GM12878 (cell line): ENCODE measurements around the gene SHROOM4. TPM values are rescaled to one million over a fixed set of nuclear protein-coding genes. Genes with fewer than 3 reads are reported as not detected.

ENCODE experiments used
- ATAC-seq: fragments of 200-7000 bp; cut with Tn5 transposase; 3 replicates; pipeline ENCODE4 v1.9.1; 2020; ENCODE audit warnings: mild to moderate bottlenecking, moderate library complexity
- BruUV-seq: library from RNA; stranded (reverse); fragments of 400-500 nt; replicated peaks from 2 replicates; lab custom pipeline; 2021; lab: Mats Ljungman, UMichigan
- CTCF ChIA-PET: fragments of 300-600 bp; sonication (Branson Sonifier 250); formaldehyde crosslinking; extraction: SDS; loops from one replicate; lab custom pipeline; 2021; ENCODE audit warnings: inconsistent platforms; lab: Yijun Ruan, JAX
- POLR2A ChIA-PET: fragments of 350-600 bp; formaldehyde crosslinking; extraction: SDS; loops from one replicate; lab custom pipeline; 2021; ENCODE audit warnings: inconsistent platforms; lab: Charles Lee
- RAD21 ChIA-PET: fragments of 300-600 bp; sonication (Branson Sonifier 250); formaldehyde crosslinking; loops from one replicate; lab custom pipeline; 2023; ENCODE audit warnings: antibody characterized with exemption; ENCODE audit not compliant: unreplicated experiment; lab: Charles Lee
- SMC1A ChIA-PET: fragments of 300-600 bp; sonication (Branson Sonifier 250); formaldehyde crosslinking; loops from one replicate; lab custom pipeline; 2023; ENCODE audit not compliant: unreplicated experiment, uncharacterized antibody; lab: Charles Lee
- DNase-seq: peaks from one replicate; pipeline ENCODE4 v3.0.0-alpha.2; 2011; ENCODE audit warnings: low read depth, low spot score
- FAIRE-seq: peaks from 3 replicates; lab custom pipeline; 2011; peaks lifted over from hg19 to GRCh38; lab: Jason Lieb, UNC
- H2AFZ ChIP-seq: 2 replicates; pipeline ENCODE4 v1.6.0; 2011; ENCODE audit warnings: low read depth, low read length, control low read depth; ENCODE audit not compliant: control insufficient read depth
- H3K27ac ChIP-seq: 2 replicates; pipeline ENCODE4 v1.5.1; 2011; ENCODE audit warnings: control low read depth; ENCODE audit not compliant: control insufficient read depth, insufficient read depth
- H3K27me3 ChIP-seq, 2 experiments: replicated peaks in 1 of 2; 2 replicates each; pipeline versions ENCODE4 v1.6.0 to v1.6.1; 2011; ENCODE audit warnings: low read length in 1 of 2; ENCODE audit not compliant: control insufficient read depth in 2 of 2, insufficient read depth in 2 of 2
- H3K36me3 ChIP-seq, 2 experiments: 2 replicates each; pipeline ENCODE4 v1.5.1; 2011; ENCODE audit warnings: low read length in 1 of 2; ENCODE audit not compliant: control insufficient read depth in 2 of 2, insufficient read depth in 2 of 2
- H3K4me1 ChIP-seq: 2 replicates; pipeline ENCODE4 v1.6.1; 2011; ENCODE audit warnings: mild to moderate bottlenecking, low read length, moderate library complexity, mixed read lengths; ENCODE audit not compliant: control insufficient read depth, insufficient read depth
- H3K4me2 ChIP-seq: 2 replicates; pipeline ENCODE4 v1.6.0; 2011; ENCODE audit warnings: control low read depth; ENCODE audit not compliant: control insufficient read depth, insufficient read depth
- H3K4me3 ChIP-seq: fragments of 200-600 bp; sonication (generic); 2 replicates; pipeline ENCODE4 v1.5.1; 2016
- H3K79me2 ChIP-seq: 2 replicates; pipeline ENCODE4 v1.6.0; 2011; ENCODE audit warnings: low read length; ENCODE audit not compliant: control insufficient read depth, insufficient read depth
- H3K9ac ChIP-seq: 2 replicates; pipeline ENCODE4 v1.8.0; 2011; ENCODE audit warnings: low read length, control low read depth, mixed read lengths; ENCODE audit not compliant: control insufficient read depth, insufficient read depth
- H3K9me3 ChIP-seq: replicated peaks from 3 replicates; pipeline ENCODE4 v1.5.1; 2011; ENCODE audit warnings: mild to moderate bottlenecking, low read length; ENCODE audit not compliant: control insufficient read depth, insufficient read depth
- H4K20me1 ChIP-seq: 2 replicates; pipeline ENCODE4 v1.6.0; 2011; ENCODE audit not compliant: control insufficient read depth, insufficient read depth
- BHLHE40 ChIP-seq, 2 experiments: fragments of 450-650 bp in 1 of 2; IDR thresholded peaks; 2 replicates each; pipeline ENCODE4 v1.6.1; 2011 to 2017; ENCODE audit warnings: low read depth in 2 of 2, borderline replicate concordance in 1 of 2, improper control_type of control experiment in 1 of 2, low read length in 1 of 2, mild to moderate bottlenecking in 1 of 2
- ETV6 ChIP-seq, 2 experiments: fragments of 450-650 bp in 1 of 2; IDR thresholded peaks in 1 of 2; conservative IDR thresholded peaks in 1 of 2; 2 replicates each; pipeline ENCODE4 v1.6.1; 2014; ENCODE audit warnings: antibody characterized with exemption in 1 of 2, borderline replicate concordance in 1 of 2, low read depth in 1 of 2, mild to moderate bottlenecking in 1 of 2, moderate library complexity in 1 of 2
- GABPA ChIP-seq: IDR thresholded peaks from 2 replicates; pipeline ENCODE4 v1.6.1; 2014; ENCODE audit warnings: antibody characterized with exemption, low read depth, mild to moderate bottlenecking, inconsistent platforms
- GATAD2B ChIP-seq: fragments of 450-650 bp; conservative IDR thresholded peaks from 2 replicates; pipeline ENCODE4 v1.6.1; 2017; ENCODE audit warnings: low read depth, mild to moderate bottlenecking, moderate library complexity
- HCFC1 ChIP-seq: fragments of 150-350 bp; IDR thresholded peaks from 2 replicates; pipeline ENCODE4 v1.6.1; 2014; ENCODE audit warnings: low read length
- IKZF2 ChIP-seq, 2 experiments: fragments of 450-650 bp; IDR thresholded peaks; 2 replicates each; pipeline ENCODE4 v1.6.1; 2017; ENCODE audit warnings: mild to moderate bottlenecking in 2 of 2, moderate library complexity in 2 of 2
- MTA2 ChIP-seq: fragments of 450-650 bp; IDR thresholded peaks from 2 replicates; pipeline ENCODE4 v1.6.1; 2016; ENCODE audit warnings: low read depth, mild to moderate bottlenecking, moderate library complexity
- MYC ChIP-seq: IDR thresholded peaks from 2 replicates; pipeline ENCODE4 v1.6.1; 2011; ENCODE audit warnings: mild to moderate bottlenecking, low read length, moderate library complexity, inconsistent platforms; ENCODE audit not compliant: insufficient read depth, insufficient replicate concordance, insufficient read length, severe bottlenecking
- NR2C1 ChIP-seq: fragments of 450-650 bp; IDR thresholded peaks from 2 replicates; pipeline ENCODE4 v1.6.1; 2017; ENCODE audit warnings: antibody characterized with exemption, mild to moderate bottlenecking, moderate library complexity
- TAF1 ChIP-seq: IDR thresholded peaks from 2 replicates; pipeline ENCODE4 v1.6.1; 2011; ENCODE audit warnings: mild to moderate bottlenecking, low read depth, low read length, borderline replicate concordance
- WGBS: methylation state at CpG from one replicate; pipeline ENCODE4 v1.1.6; 2016; ENCODE audit warnings: low lambda C conversion rate; ENCODE audit not compliant: insufficient replicate concordance, insufficient coverage; ENCODE audit errors: missing lambda C conversion rate; 5-methylcytosine and 5-hydroxymethylcytosine counted together
- in situ Hi-C: fragments of 300-500 bp; cut with MboI; formaldehyde crosslinking; loops from 9 replicates; pipeline ENCODE4 v1.14.3; 2018; ENCODE audit warnings: mixed read lengths
- intact Hi-C: fragments of 100-400 bp; cut with micrococcal nuclease; formaldehyde crosslinking; loops from one replicate; pipeline ENCODE4 v1.14.2; 2022; ENCODE audit not compliant: unreplicated experiment
- polyA plus RNA-seq, 11 experiments: library from polyadenylated mRNA; depleted of rRNA in 4 of 11; unstranded in 6 of 11; stranded (reverse) in 5 of 11; fragments of >200 nt; fragmentation: Nextera tagmentation in 4 of 11; fragmentation: Illumina TruSeq in 1 of 11; extraction: Ambion mirVana in 4 of 11; extraction: Trizol in 1 of 11; gene quantifications; 1 replicate in 1 of 11; 2 replicates in 10 of 11; pipeline versions ENCODE4 v1.2.1 to v1.2.3, GENCODE V29; 2011 to 2016; ENCODE audit warnings: inconsistent platforms in 2 of 11, missing spikeins in 2 of 11, low read depth in 1 of 11
- total RNA-seq, 4 experiments: library from RNA; depleted of rRNA in 3 of 4; stranded (reverse); fragments of >200 nt in 3 of 4; fragmentation: Illumina TruSeq in 1 of 4; extraction: Trizol in 1 of 4; gene quantifications; 2 replicates each; pipeline versions ENCODE4 v1.2.1 to v1.2.3, GENCODE V29; 2013 to 2021
- TF ChIP-seq, protein P1 (sequence below): IDR thresholded peaks from 2 replicates; pipeline ENCODE4 v1.6.1; 2012; ENCODE audit warnings: low read depth, low read length, improper control_type of control experiment
- TF ChIP-seq, protein P2 (sequence below): IDR thresholded peaks from 2 replicates; pipeline ENCODE4 v1.6.1; 2012; ENCODE audit warnings: low read length, inconsistent platforms

SHROOM4 gene
- total and polyA plus RNA-seq, 10 of the 15 experiments (the other 5 are each of a cell fraction or from before 2014, with no cell fraction given), result 0.01 to 0.03 TPM; not detected in 8

DNA sequence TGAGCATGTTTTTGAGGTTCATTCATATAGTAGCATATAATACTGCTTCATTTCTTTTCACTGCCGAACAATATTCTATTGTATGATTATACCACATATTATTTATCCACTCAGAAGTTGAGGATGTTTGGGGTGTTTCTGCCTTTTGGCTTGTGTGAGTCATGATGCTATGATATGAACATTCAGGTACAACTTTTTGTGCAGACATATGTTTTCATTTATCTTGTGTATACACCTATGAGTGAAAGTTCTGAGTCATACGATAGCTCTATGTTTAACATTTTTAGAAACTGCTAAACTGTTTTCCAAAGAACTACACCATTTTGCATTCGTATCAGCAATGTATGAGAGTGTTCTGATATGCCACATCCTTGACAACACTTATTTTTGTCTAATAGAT is 57.7 kb downstream of the SHROOM4 start:
- in situ Hi-C loops (no loop called here), intact Hi-C loops (no loop called here)
- H3K27ac ChIP-seq, result no peak overlapping the region
- WGBS, result 27% methylated on average over 3 of the region's 3 CpGs
- H3K79me2 ChIP-seq, result no peaks in the 10 kb centered on the region
- no peak for DNase-seq
- H2AFZ ChIP-seq, result no peak overlapping the region
- ChIA-PET SMC1A (no interaction called here), POLR2A (no interaction called here), RAD21 (no interaction called here), CTCF (no interaction called here)
- ATAC-seq, result no peak
- no peak overlapping the region for H3K4me3 ChIP-seq
- BruUV-seq, result no TSS peak
- H3K36me3 ChIP-seq, result no peaks in the 10 kb centered on the region
- no peaks in the 10 kb centered on the region for H3K27me3 ChIP-seq
- no peaks in the 10 kb centered on the region for H3K9me3 ChIP-seq
- no peak for TF ChIP-seq ETV6 (conservative IDR thresholded peaks at IDR 0.05 in 1 of 2, IDR thresholded peaks at IDR 0.05 in 1 of 2; ENCODE audit: borderline replicate concordance in 1 of 2, low read depth in 1 of 2)
- TF ChIP-seq BHLHE40 (IDR thresholded peaks at IDR 0.05; ENCODE audit: borderline replicate concordance in 1 of 2, low read depth in 2 of 2, low read length in 1 of 2), result no peak
- TF ChIP-seq GATAD2B, result no peak
- TF ChIP-seq, protein P1, sequence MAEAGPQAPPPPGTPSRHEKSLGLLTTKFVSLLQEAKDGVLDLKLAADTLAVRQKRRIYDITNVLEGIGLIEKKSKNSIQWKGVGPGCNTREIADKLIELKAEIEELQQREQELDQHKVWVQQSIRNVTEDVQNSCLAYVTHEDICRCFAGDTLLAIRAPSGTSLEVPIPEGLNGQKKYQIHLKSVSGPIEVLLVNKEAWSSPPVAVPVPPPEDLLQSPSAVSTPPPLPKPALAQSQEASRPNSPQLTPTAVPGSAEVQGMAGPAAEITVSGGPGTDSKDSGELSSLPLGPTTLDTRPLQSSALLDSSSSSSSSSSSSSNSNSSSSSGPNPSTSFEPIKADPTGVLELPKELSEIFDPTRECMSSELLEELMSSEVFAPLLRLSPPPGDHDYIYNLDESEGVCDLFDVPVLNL, result no peak
- TF ChIP-seq GABPA, result no peak
- no peak for TF ChIP-seq TAF1
- no peak for TF ChIP-seq NR2C1
- TF ChIP-seq, protein P2, sequence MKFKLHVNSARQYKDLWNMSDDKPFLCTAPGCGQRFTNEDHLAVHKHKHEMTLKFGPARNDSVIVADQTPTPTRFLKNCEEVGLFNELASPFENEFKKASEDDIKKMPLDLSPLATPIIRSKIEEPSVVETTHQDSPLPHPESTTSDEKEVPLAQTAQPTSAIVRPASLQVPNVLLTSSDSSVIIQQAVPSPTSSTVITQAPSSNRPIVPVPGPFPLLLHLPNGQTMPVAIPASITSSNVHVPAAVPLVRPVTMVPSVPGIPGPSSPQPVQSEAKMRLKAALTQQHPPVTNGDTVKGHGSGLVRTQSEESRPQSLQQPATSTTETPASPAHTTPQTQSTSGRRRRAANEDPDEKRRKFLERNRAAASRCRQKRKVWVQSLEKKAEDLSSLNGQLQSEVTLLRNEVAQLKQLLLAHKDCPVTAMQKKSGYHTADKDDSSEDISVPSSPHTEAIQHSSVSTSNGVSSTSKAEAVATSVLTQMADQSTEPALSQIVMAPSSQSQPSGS, result no peak
- no peak for TF ChIP-seq IKZF2 (IDR thresholded peaks at IDR 0.05)
- TF ChIP-seq HCFC1, result no peak
- TF ChIP-seq MTA2, result no peak
- no peak for TF ChIP-seq MYC
- TF ChIP-seq, all 136 proteins: peak for 0
- Histone ChIP-seq H3K4me1 (no peaks in the 10 kb centered on the region), H3K4me2 (no peak overlapping the region), H3K9ac (no peak overlapping the region), H4K20me1 (no peaks in the 10 kb centered on the region)
- FAIRE-seq, result no peak
